Esophagus squamous epithelium (tissue), 5 donors: ENCODE data around the gene MTF1. TPM values are rescaled to one million over a fixed set of nuclear protein-coding genes. Genes with fewer than 3 reads are reported as not detected.

Experiments used
- DNase-seq: peaks from one replicate; lab custom pipeline; 2025; lab: John Stamatoyannopoulos, UW
- H3K27ac ChIP-seq, 4 donors: fragments of 200-600 bp; sonication (generic); one replicate each; pipeline ENCODE4 v1.5.1; 2016 to 2019; ENCODE audit warnings: mild to moderate bottlenecking in 1 of 4
- H3K27me3 ChIP-seq, 4 donors: fragments of 200-600 bp; sonication (generic); 1 replicate in 3 of 4; 2 replicates in 1 of 4; pipeline versions ENCODE4 v1.5.1 to v1.6.0; 2017 to 2021; ENCODE audit warnings: antibody characterized with exemption in 1 of 4
- H3K36me3 ChIP-seq, 3 donors: fragments of 200-600 bp; sonication (generic); one replicate each; pipeline ENCODE4 v1.5.1; 2016 to 2019
- H3K4me1 ChIP-seq, 3 donors: fragments of 200-600 bp; sonication (generic); one replicate each; pipeline ENCODE4 v1.5.1; 2017 to 2019
- H3K4me3 ChIP-seq, 4 donors: fragments of 200-600 bp; sonication (generic); 1 replicate in 3 of 4; 2 replicates in 1 of 4; pipeline ENCODE4 v1.5.1; 2016 to 2019; ENCODE audit warnings: mild to moderate bottlenecking in 2 of 4, moderate library complexity in 1 of 4
- H3K9me3 ChIP-seq, 3 donors: fragments of 200-600 bp; sonication (generic); one replicate each; pipeline ENCODE4 v1.5.1; 2016 to 2019
- CTCF ChIP-seq, 6 experiments: fragments of 450-650 bp in 4 of 6; fragments of 200-600 bp in 2 of 6; sonication (generic) in 2 of 6; IDR thresholded peaks; one replicate each; pipeline ENCODE4 v1.5.1; 2016 to 2019; ENCODE audit warnings: antibody characterized with exemption in 6 of 6, mild to moderate bottlenecking in 4 of 6, moderate library complexity in 4 of 6
- POLR2A ChIP-seq, 4 donors: fragments of 450-650 bp; IDR thresholded peaks; one replicate each; pipeline ENCODE4 v1.6.1; 2017; ENCODE audit warnings: antibody characterized with exemption in 4 of 4, mild to moderate bottlenecking in 4 of 4, moderate library complexity in 3 of 4
- WGBS, 2 donors: methylation state at CpG; one replicate each; pipeline ENCODE4 v1.1.5; 2018; 5-methylcytosine and 5-hydroxymethylcytosine counted together
- intact Hi-C: fragments of 100-400 bp; cut with DNase I; formaldehyde crosslinking; loops from one replicate; pipeline ENCODE4 v1.15.0; 2022
- total RNA-seq, 4 donors: library from RNA; depleted of rRNA; stranded (reverse); fragments of >200 nt; gene quantifications; one replicate each; pipeline ENCODE4 v1.1.0, GENCODE V29; 2016
- donor health status: DM: yes; HTN: yes; CAD: no.

The MTF1 gene
- total RNA-seq, 4 donors from 2014 or later: 6.3 to 13.4 (median 9.9) TPM

GRCh38 chr1:37844536-37844935, 14.9 kb downstream of the MTF1 start:
- Histone ChIP-seq H3K4me1 (peaks cover 4 to 42% (median 12%) of the 10 kb centered on the region in 3 donors), H3K4me3 (no peak overlapping the region), H3K9me3 (no peaks in the 10 kb centered on the region), H3K36me3 (peaks cover 0 to 60% (median 4%) of the 10 kb centered on the region in 3 donors), H3K27ac (no peak overlapping the region), H3K27me3 (no peaks in the 10 kb centered on the region)
- intact Hi-C loops: no loop called here
- TF ChIP-seq CTCF (IDR thresholded peaks at IDR 0.05): no peak
- TF ChIP-seq POLR2A (IDR thresholded peaks at IDR 0.05): no peak
- DNase-seq: no peak

GRCh38 chr1:37841652-37842051, 17.7 kb downstream of the MTF1 start:
- 79 to 88% methylated on average over 3 of the region's 3 CpGs for WGBS, 2 donors

GRCh38 chr1:37840711-37841110, 18.7 kb downstream of the MTF1 start:
- Histone ChIP-seq H3K27me3 (no peaks in the 10 kb centered on the region), H3K27ac (no peak overlapping the region), H3K4me1 (peaks cover 0 to 8% (median 4%) of the 10 kb centered on the region in 3 donors), H3K4me3 (no peak overlapping the region), H3K9me3 (no peaks in the 10 kb centered on the region), H3K36me3 (peaks cover 0 to 82% (median 12%) of the 10 kb centered on the region in 3 donors)
- 44 to 67% methylated on average over 1 of the region's 1 CpG for WGBS, 2 donors
- DNase-seq: no peak
- no peak for TF ChIP-seq CTCF (IDR thresholded peaks at IDR 0.05)
- no peak for TF ChIP-seq POLR2A (IDR thresholded peaks at IDR 0.05)
- intact Hi-C loops: no loop called here

More at GRCh38 chr1:37841652-37842051, 17.7 kb downstream of the MTF1 start:
- peaks cover 0 to 82% (median 12%) of the 10 kb centered on the region in 3 donors for H3K36me3 ChIP-seq
- no peak overlapping the region for H3K4me3 ChIP-seq
- TF ChIP-seq POLR2A (IDR thresholded peaks at IDR 0.05) (no peak), CTCF (IDR thresholded peaks at IDR 0.05) (no peak)
- intact Hi-C loops: no loop called here
- no peak overlapping the region for H3K27ac ChIP-seq
- DNase-seq: no peak
- no peaks in the 10 kb centered on the region for H3K9me3 ChIP-seq
- H3K27me3 ChIP-seq: no peaks in the 10 kb centered on the region
- peaks cover 0 to 18% (median 4%) of the 10 kb centered on the region in 3 donors for H3K4me1 ChIP-seq

- no peak for DNase-seq
- H3K27me3 ChIP-seq: no peaks in the 10 kb centered on the region
- peaks cover 0 to 4% (median 3%) of the 10 kb centered on the region in 3 donors for H3K4me1 ChIP-seq
- no peak overlapping the region for H3K27ac ChIP-seq
- TF ChIP-seq POLR2A (IDR thresholded peaks at IDR 0.05): no peak
- TF ChIP-seq CTCF (IDR thresholded peaks at IDR 0.05): no peak
- 92 to 94% methylated on average over 7 to 10 of the region's 10 CpGs for WGBS, 2 donors
- no peak overlapping the region for H3K4me3 ChIP-seq
- intact Hi-C loops: no loop called here
- H3K9me3 ChIP-seq: no peaks in the 10 kb centered on the region
- H3K36me3 ChIP-seq: peaks cover 0 to 91% (median 23%) of the 10 kb centered on the region in 3 donors
Observed at GRCh38 chr1:37839676-37840075, 19.7 kb downstream of the MTF1 start.

- TF ChIP-seq CTCF (IDR thresholded peaks at IDR 0.05) (no peak), POLR2A (IDR thresholded peaks at IDR 0.05) (no peak)
- Histone ChIP-seq H3K36me3 (peaks cover 6 to 100% (median 29%) of the 10 kb centered on the region in 3 donors), H3K4me1 (peaks cover 0 to 4% (median 0%) of the 10 kb centered on the region in 3 donors), H3K27ac (no peak overlapping the region), H3K9me3 (no peaks in the 10 kb centered on the region), H3K4me3 (no peak overlapping the region), H3K27me3 (no peaks in the 10 kb centered on the region)
- intact Hi-C loops: no loop called here
- WGBS, 2 donors: 57 to 58% methylated on average over 3 of the region's 3 CpGs
- DNase-seq: no peak
Observed at GRCh38 chr1:37836788-37837187, 22.6 kb downstream of the MTF1 start.
